SK-N-SH (cell line): ENCODE results near the gene ACVR1C. TPM values are rescaled to one million over a fixed set of nuclear protein-coding genes. Genes with fewer than 3 reads are reported as not detected.

Experiments used
- CTCF ChIA-PET: fragments of 300-600, 350-600 bp; formaldehyde crosslinking; extraction: SDS; loops from one replicate; lab custom pipeline; 2021; lab: Yijun Ruan, JAX
- POLR2A ChIA-PET: fragments of 350-600 bp; sonication (Branson Sonifier 250); formaldehyde crosslinking; extraction: SDS; loops from one replicate; lab custom pipeline; 2020; ENCODE audit warnings: antibody characterized with exemption, inconsistent platforms; lab: Yijun Ruan, JAX
- DNase-seq: peaks from one replicate; pipeline ENCODE4 v3.0.0; 2012
- H2AFZ ChIP-seq: fragments of 200-600 bp; sonication (generic); 2 replicates; pipeline ENCODE4 v1.8.1; 2016; ENCODE audit warnings: antibody characterized with exemption, mild to moderate bottlenecking, low read depth
- H3F3A ChIP-seq: fragments of 200-600 bp; sonication (generic); replicated peaks from 2 replicates; pipeline ENCODE3; 2016; ENCODE audit warnings: antibody characterized with exemption, mild to moderate bottlenecking; ENCODE audit not compliant: insufficient read depth
- H3K27ac ChIP-seq, 2 experiments: fragments of 200-500 bp in 1 of 2; fragments of 200-600 bp in 1 of 2; sonication (Bioruptor generic) in 1 of 2; sonication (generic), shearing (Covaris generic) in 1 of 2; 2 replicates each; pipeline versions ENCODE4 v1.5.1 to v1.6.1; 2014 to 2016; ENCODE audit warnings: low read depth in 2 of 2, inconsistent platforms in 1 of 2, low read length in 1 of 2, mild to moderate bottlenecking in 1 of 2, mixed read lengths in 1 of 2
- H3K27me3 ChIP-seq: fragments of 200-600 bp; sonication (generic), shearing (Covaris generic); 2 replicates; pipeline ENCODE4 v1.6.1; 2016; ENCODE audit warnings: mixed run types; ENCODE audit not compliant: insufficient read depth
- H3K36me3 ChIP-seq, 2 experiments: fragments of 200-500 bp in 1 of 2; fragments of 200-600 bp in 1 of 2; sonication (Bioruptor generic) in 1 of 2; sonication (generic) in 1 of 2; replicated peaks in 1 of 2; 2 replicates each; pipeline versions ENCODE3 to v1.5.1; 2014 to 2016; ENCODE audit warnings: low read length in 1 of 2, mild to moderate bottlenecking in 1 of 2; ENCODE audit not compliant: insufficient read depth in 2 of 2, control insufficient read depth in 1 of 2
- H3K4me1 ChIP-seq, 2 experiments: fragments of 200-500 bp in 1 of 2; fragments of 200-600 bp in 1 of 2; sonication (Bioruptor generic) in 1 of 2; sonication (generic), shearing (Covaris generic) in 1 of 2; 2 replicates each; pipeline versions ENCODE4 v1.5.1 to v1.6.1; 2014 to 2016; ENCODE audit warnings: low read depth in 1 of 2, low read length in 1 of 2, mixed run types in 1 of 2; ENCODE audit not compliant: insufficient read depth in 2 of 2, control insufficient read depth in 1 of 2
- H3K4me2 ChIP-seq: fragments of 200-600 bp; sonication (generic), shearing (Covaris generic); 2 replicates; pipeline ENCODE4 v1.6.1; 2017; ENCODE audit warnings: mixed run types
- H3K4me3 ChIP-seq, 2 experiments: fragments of 200-500 bp in 1 of 2; fragments of 200-600 bp in 1 of 2; sonication (Bioruptor generic) in 1 of 2; sonication (generic), shearing (Covaris generic) in 1 of 2; 2 replicates each; pipeline versions ENCODE4 v1.5.1 to v1.8.1; 2014 to 2016; ENCODE audit warnings: low read depth in 2 of 2, inconsistent platforms in 1 of 2, low read length in 1 of 2, mild to moderate bottlenecking in 1 of 2, mixed read lengths in 1 of 2, moderate library complexity in 1 of 2
- H3K79me2 ChIP-seq: fragments of 200-600 bp; sonication (generic); 2 replicates; pipeline ENCODE4 v1.8.1; 2017; ENCODE audit warnings: mild to moderate bottlenecking; ENCODE audit not compliant: insufficient read depth
- H3K9ac ChIP-seq: fragments of 200-600 bp; sonication (generic); 2 replicates; pipeline ENCODE4 v1.6.1; 2017; ENCODE audit warnings: mixed run types
- H3K9me2 ChIP-seq: fragments of 200-600 bp; sonication (generic); 2 replicates; pipeline ENCODE4 v1.6.1; 2017; ENCODE audit warnings: mixed run types
- H3K9me3 ChIP-seq: fragments of 200-600 bp; sonication (generic); 2 replicates; pipeline ENCODE4 v1.6.1; 2017; ENCODE audit warnings: mixed run types, mild to moderate bottlenecking, moderate library complexity
- H4K20me1 ChIP-seq: fragments of 200-600 bp; sonication (generic); 2 replicates; pipeline ENCODE4 v1.6.1; 2017; ENCODE audit warnings: mild to moderate bottlenecking, mixed run types; ENCODE audit not compliant: insufficient read depth
- CHD2 ChIP-seq: fragments of 150-350 bp; IDR thresholded peaks from 2 replicates; pipeline ENCODE4 v1.6.1; 2018; ENCODE audit warnings: low read length; ENCODE audit not compliant: partially characterized antibody
- ELF1 ChIP-seq: IDR thresholded peaks from 2 replicates; pipeline ENCODE4 v1.4.0; 2012
- EP300 ChIP-seq, 2 experiments: IDR thresholded peaks; 2 replicates each; pipeline versions ENCODE4 v1.4.0 to v1.6.1; 2012; ENCODE audit warnings: borderline replicate concordance in 1 of 2, low read depth in 1 of 2, low read length in 1 of 2
- FOSL2 ChIP-seq: IDR thresholded peaks from 2 replicates; pipeline ENCODE4 v1.4.0; 2012; ENCODE audit warnings: low read depth, mild to moderate bottlenecking, moderate library complexity, borderline replicate concordance
- FOXJ3 ChIP-seq: sonication (generic); formaldehyde crosslinking; IDR thresholded peaks from 2 replicates; pipeline ENCODE4 v1.5.1; 2020; ENCODE audit warnings: mild to moderate bottlenecking, missing genetic modification reagents
- GABPA ChIP-seq: IDR thresholded peaks from 2 replicates; pipeline ENCODE4 v1.4.0; 2012; ENCODE audit warnings: low read depth, mild to moderate bottlenecking
- NRF1 ChIP-seq: IDR thresholded peaks from 2 replicates; pipeline ENCODE4 v1.6.1; 2012; ENCODE audit warnings: low read depth, mild to moderate bottlenecking, low read length
- PBX3 ChIP-seq: IDR thresholded peaks from 2 replicates; pipeline ENCODE4; 2012
- POLR2AphosphoS5 ChIP-seq: IDR thresholded peaks from 2 replicates; pipeline ENCODE4 v1.6.1; 2012; ENCODE audit warnings: low read depth, low read length
- RAD21 ChIP-seq: IDR thresholded peaks from 2 replicates; pipeline ENCODE4 v1.6.1; 2012; ENCODE audit warnings: mild to moderate bottlenecking, low read length
- RFX5 ChIP-seq: IDR thresholded peaks from 2 replicates; pipeline ENCODE4 v1.6.1; 2012; ENCODE audit warnings: mild to moderate bottlenecking, improper control_type of control experiment, low read length
- SMC3 ChIP-seq: IDR thresholded peaks from 2 replicates; pipeline ENCODE4 v1.6.1; 2012; ENCODE audit warnings: low read depth, low read length, improper control_type of control experiment
- TAF1 ChIP-seq: IDR thresholded peaks from 2 replicates; pipeline ENCODE4 v1.6.1; 2012; ENCODE audit warnings: low read depth, mild to moderate bottlenecking, low read length, moderate library complexity, borderline replicate concordance
- TCF12 ChIP-seq: IDR thresholded peaks from 2 replicates; pipeline ENCODE4 v1.4.0; 2012
- TEAD4 ChIP-seq: IDR thresholded peaks from 2 replicates; pipeline ENCODE4 v1.4.0; 2012; ENCODE audit warnings: mild to moderate bottlenecking, borderline replicate concordance; ENCODE audit not compliant: insufficient read depth
- ZBTB33 ChIP-seq: IDR thresholded peaks from 2 replicates; pipeline ENCODE4 v1.4.0; 2012; ENCODE audit warnings: low read depth, borderline replicate concordance
- WGBS: methylation state at CpG from one replicate; pipeline ENCODE4 v1.1.6; 2017; ENCODE audit warnings: low lambda C conversion rate; 5-methylcytosine and 5-hydroxymethylcytosine counted together
- polyA plus RNA-seq, 3 experiments: library from polyadenylated mRNA; depleted of rRNA; stranded (reverse); fragments of >200 nt; gene quantifications; 2 replicates each; pipeline ENCODE4 v1.2.3, GENCODE V29; 2012
- TF ChIP-seq, protein P1 (sequence below): IDR thresholded peaks from 2 replicates; pipeline ENCODE4 v1.4.0; 2012; ENCODE audit warnings: low read depth

Gene ACVR1C
- polyA plus RNA-seq, 1 of the 3 experiments (the other 2 are of a cell fraction) = 0.03 TPM

GRCh38 chr2:157504623-157505022, 124.0 kb downstream of the ACVR1C start:
- POLR2A ChIA-PET = no interaction called here

DNA sequence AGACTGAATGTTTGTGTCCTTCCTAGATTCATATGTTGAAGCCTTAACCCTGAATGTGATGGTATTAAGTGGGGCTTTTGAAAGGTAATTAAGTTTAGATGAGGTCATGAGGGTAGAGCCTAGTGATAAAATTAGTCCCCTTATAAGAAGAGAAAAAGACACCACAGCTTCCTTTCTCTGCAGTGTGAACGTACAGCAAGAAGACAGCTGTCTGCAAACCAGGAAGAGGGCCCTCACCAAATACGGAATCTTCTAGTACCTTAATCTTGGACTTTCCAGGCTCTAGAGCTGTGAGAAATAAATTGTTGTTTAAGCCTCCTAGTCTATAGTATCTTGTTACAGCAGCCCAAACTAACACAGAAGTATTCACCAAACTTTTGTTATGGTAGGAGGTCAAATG, 127.6 kb downstream of the ACVR1C start:
- Histone ChIP-seq H3K36me3 (no peaks in the 10 kb centered on the region), H3K9me2 (no peaks in the 10 kb centered on the region), H2AFZ (no peak overlapping the region), H3K27me3 (peaks cover 6% of the 10 kb centered on the region; the same call in 1 of the 2 replicates), H3K79me2 (no peaks in the 10 kb centered on the region), H3K4me3 (no peak overlapping the region), H3K9me3 (no peaks in the 10 kb centered on the region), H3K27ac (no peak overlapping the region), H3K4me2 (no peak overlapping the region), H3K9ac (no peak overlapping the region), H3F3A (no peaks in the 10 kb centered on the region), H3K4me1 (no peaks in the 10 kb centered on the region), H4K20me1 (no peaks in the 10 kb centered on the region)
- TF ChIP-seq FOXJ3 (CRISPR knock-in tag) (no peak), PBX3 (no peak), SMC3 (no peak)
- ChIA-PET CTCF (no interaction called here), POLR2A (no interaction called here)
- 43% methylated on average over 2 of the region's 2 CpGs for WGBS
- no peak for DNase-seq

More at GRCh38 chr2:157504623-157505022, 124.0 kb downstream of the ACVR1C start:
- Histone ChIP-seq H3K79me2 (no peaks in the 10 kb centered on the region), H3K4me2 (no peak overlapping the region), H3K36me3 (no peaks in the 10 kb centered on the region), H3K4me3 (no peak overlapping the region), H2AFZ (no peak overlapping the region), H3F3A (no peaks in the 10 kb centered on the region), H3K9ac (no peak overlapping the region), H3K27me3 (no peaks in the 10 kb centered on the region; the same call in 1 of the 2 replicates), H3K9me3 (no peaks in the 10 kb centered on the region), H4K20me1 (no peaks in the 10 kb centered on the region), H3K27ac (no peak overlapping the region), H3K4me1 (no peaks in the 10 kb centered on the region), H3K9me2 (no peaks in the 10 kb centered on the region)
- no peak for DNase-seq
- CTCF ChIA-PET = interaction anchor here (0.6 to 3.0 kb wide), 3 partner anchors 12 to 90 kb away, joined by 4 to 14 read pairs (median 5); no protein-coding TSS in a partner anchor
- TF ChIP-seq TEAD4 (no peak), ELF1 (no peak), EP300 (IDR thresholded peaks at IDR 0.05; ENCODE audit: borderline replicate concordance in 1 of 2, low read depth in 1 of 2, low read length in 1 of 2) (no peak), FOSL2 (no peak), FOXJ3 (CRISPR knock-in tag) (no peak), TCF12 (no peak)
- 21% methylated on average over 4 of the region's 4 CpGs for WGBS

DNA sequence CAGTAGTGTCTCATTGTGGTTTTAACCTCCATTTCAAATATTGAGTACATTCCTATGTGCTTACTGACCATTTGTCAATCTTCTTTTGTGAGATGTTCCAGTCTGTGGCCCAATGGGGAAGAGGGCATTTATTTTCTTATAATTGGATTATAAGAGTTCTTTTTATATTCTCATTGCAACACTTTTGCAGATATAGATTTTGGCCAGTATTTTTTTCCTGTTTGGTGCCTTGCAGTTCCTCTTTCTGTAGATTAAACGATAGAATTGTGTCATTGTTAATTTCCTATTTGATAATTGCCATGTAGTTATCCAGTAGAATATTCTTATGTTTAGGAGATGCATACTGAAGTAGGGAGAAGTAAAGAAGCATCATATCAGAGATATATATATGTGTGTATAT, 128.3 kb downstream of the ACVR1C start:
- H3K9ac ChIP-seq = no peak overlapping the region
- DNase-seq = no peak
- no peaks in the 10 kb centered on the region for H3K36me3 ChIP-seq
- H3K4me1 ChIP-seq = no peaks in the 10 kb centered on the region
- no peak overlapping the region for H2AFZ ChIP-seq
- H3K27ac ChIP-seq = no peak overlapping the region
- no peak overlapping the region for H3K4me2 ChIP-seq
- H3K4me3 ChIP-seq = no peak overlapping the region
- POLR2A ChIA-PET = no interaction called here
- H4K20me1 ChIP-seq = no peaks in the 10 kb centered on the region
- no peaks in the 10 kb centered on the region for H3K79me2 ChIP-seq
- CTCF ChIA-PET = no interaction called here
- H3K9me2 ChIP-seq = no peaks in the 10 kb centered on the region
- H3F3A ChIP-seq = no peaks in the 10 kb centered on the region
- peaks cover 6% of the 10 kb centered on the region; the same call in 1 of the 2 replicates for H3K27me3 ChIP-seq
- TF ChIP-seq, protein P1, sequence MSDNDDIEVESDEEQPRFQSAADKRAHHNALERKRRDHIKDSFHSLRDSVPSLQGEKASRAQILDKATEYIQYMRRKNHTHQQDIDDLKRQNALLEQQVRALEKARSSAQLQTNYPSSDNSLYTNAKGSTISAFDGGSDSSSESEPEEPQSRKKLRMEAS = no peak
- TF ChIP-seq POLR2AphosphoS5 (no peak), FOXJ3 (CRISPR knock-in tag) (no peak), RAD21 (no peak), RFX5 (no peak), CHD2 (no peak), NRF1 (no peak), EP300 (IDR thresholded peaks at IDR 0.05; ENCODE audit: borderline replicate concordance in 1 of 2, low read depth in 1 of 2, low read length in 1 of 2) (no peak), SMC3 (no peak), ZBTB33 (no peak), GABPA (no peak), TAF1 (no peak)
- H3K9me3 ChIP-seq = no peaks in the 10 kb centered on the region
- 5% methylated on average over 1 of the region's 1 CpG for WGBS
